ENCODE results near the gene SDF2L1. TPM values are rescaled to one million over a fixed set of nuclear protein-coding genes. Genes with fewer than 3 reads are reported as not detected.

Gene SDF2L1
- total and polyA plus RNA-seq, 9 of the 15 experiments (the other 6 are each of a cell fraction or from before 2014, with no cell fraction given): 15.1 to 989 (median 124) TPM

DNA sequence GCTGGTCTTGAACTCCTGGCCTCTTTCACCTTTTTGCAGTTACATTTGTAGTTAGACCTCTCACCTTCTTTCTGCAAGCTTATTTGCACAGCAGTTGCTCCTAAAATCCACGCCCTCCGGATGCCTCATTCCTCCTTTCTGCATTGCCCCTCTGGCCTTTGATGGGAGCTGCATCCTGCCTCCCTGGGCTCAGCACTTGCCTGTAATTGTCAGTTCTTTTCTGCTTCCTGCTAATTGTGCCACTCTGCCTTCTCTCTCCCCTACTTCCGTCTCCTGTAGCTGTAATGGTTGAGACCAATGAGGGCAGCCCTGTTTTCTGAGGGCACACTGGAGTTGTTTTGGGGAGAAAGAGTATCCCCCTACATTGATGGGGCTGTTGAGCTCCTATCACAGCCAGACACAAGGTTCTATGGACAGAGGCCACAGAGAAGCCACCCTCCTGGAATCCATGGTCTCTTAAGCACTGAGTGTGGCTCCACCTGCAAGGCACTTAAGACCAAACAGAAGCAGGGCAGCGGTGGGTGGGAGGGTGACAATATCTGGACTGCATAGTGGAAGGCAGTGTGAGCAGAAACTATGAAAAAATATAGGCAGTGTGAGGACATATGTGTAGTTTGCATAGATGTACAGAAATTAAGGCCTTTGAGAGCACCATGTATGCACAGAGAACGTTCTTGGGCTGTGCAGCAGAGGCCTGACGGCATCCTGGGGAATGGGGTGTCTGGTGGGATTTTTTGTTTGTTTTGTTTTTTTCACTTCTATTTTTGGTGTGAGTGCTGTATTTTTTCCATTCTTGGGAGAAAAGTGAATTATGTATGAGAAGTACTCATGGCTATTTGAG is 42.8 kb upstream of the SDF2L1 start:
- Histone ChIP-seq H3K36me3 (ENCODE audit: control insufficient read depth, insufficient read depth, low read length) (peaks cover 69% of the 10 kb centered on the region), H4K20me1 (replicated peaks; ENCODE audit: control insufficient read depth, insufficient read depth, low read length) (peaks cover 41% of the 10 kb centered on the region)
- POLR2A ChIA-PET: interaction anchor here (75.5 to 76.8 kb wide), 2 partner anchors 10 to 20 kb away, joined by 4622 read pairs; partner anchors contain the start of genes CCDC116, SDF2L1 and YDJC
- TF ChIP-seq CREB1 (IDR thresholded peaks at IDR 0.05): no peak; the same call in 1 of the 2 replicates
- 0 out of 2 replicates have a peak, but pooled peaks have one; percentile 24 for TF ChIP-seq CREB1 (CRISPR knock-in tag; IDR thresholded peaks at IDR 0.05)
- 0 out of 2 replicates have a peak, but pooled peaks have one; percentile 44 for TF ChIP-seq CHCHD3 (CRISPR knock-in tag; IDR thresholded peaks at IDR 0.05)
- TF ChIP-seq, protein P1, sequence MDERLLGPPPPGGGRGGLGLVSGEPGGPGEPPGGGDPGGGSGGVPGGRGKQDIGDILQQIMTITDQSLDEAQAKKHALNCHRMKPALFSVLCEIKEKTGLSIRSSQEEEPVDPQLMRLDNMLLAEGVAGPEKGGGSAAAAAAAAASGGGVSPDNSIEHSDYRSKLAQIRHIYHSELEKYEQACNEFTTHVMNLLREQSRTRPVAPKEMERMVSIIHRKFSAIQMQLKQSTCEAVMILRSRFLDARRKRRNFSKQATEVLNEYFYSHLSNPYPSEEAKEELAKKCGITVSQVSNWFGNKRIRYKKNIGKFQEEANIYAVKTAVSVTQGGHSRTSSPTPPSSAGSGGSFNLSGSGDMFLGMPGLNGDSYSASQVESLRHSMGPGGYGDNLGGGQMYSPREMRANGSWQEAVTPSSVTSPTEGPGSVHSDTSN (CRISPR knock-in tag; IDR thresholded peaks at IDR 0.05; ENCODE audit: low read depth): peak; percentile 39; the same call in 1 of the 2 replicates
- TF ChIP-seq, protein P1 (tag; conservative IDR thresholded peaks at IDR 0.05; ENCODE audit: low read depth): no peak
- no peak for TF ChIP-seq ZNF311 (CRISPR knock-in tag; IDR thresholded peaks at IDR 0.05)
- TF ChIP-seq JUN (IDR thresholded peaks at IDR 0.05; ENCODE audit: borderline replicate concordance, low read depth, low read length): no peak
- peak; percentile 67; the same call in 1 of the 2 replicates for TF ChIP-seq JUN (CRISPR knock-in tag; IDR thresholded peaks at IDR 0.05; ENCODE audit: borderline replicate concordance)
- TF ChIP-seq, protein P2, sequence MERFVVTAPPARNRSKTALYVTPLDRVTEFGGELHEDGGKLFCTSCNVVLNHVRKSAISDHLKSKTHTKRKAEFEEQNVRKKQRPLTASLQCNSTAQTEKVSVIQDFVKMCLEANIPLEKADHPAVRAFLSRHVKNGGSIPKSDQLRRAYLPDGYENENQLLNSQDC (CRISPR knock-in tag; IDR thresholded peaks at IDR 0.05): 0 out of 2 replicates have a peak, but pooled peaks have one; percentile 73
- TF ChIP-seq, protein P3, sequence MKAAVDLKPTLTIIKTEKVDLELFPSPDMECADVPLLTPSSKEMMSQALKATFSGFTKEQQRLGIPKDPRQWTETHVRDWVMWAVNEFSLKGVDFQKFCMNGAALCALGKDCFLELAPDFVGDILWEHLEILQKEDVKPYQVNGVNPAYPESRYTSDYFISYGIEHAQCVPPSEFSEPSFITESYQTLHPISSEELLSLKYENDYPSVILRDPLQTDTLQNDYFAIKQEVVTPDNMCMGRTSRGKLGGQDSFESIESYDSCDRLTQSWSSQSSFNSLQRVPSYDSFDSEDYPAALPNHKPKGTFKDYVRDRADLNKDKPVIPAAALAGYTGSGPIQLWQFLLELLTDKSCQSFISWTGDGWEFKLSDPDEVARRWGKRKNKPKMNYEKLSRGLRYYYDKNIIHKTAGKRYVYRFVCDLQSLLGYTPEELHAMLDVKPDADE (conservative IDR thresholded peaks at IDR 0.05; ENCODE audit: control insufficient read depth, low read depth, low read length): no peak
- peak; percentile 37 for TF ChIP-seq TBP (optimal IDR thresholded peaks at IDR 0.05; ENCODE audit: low read depth, low read length)
- peak; percentile 7; the same call in 1 of the 2 replicates for TF ChIP-seq ATF1 (CRISPR knock-in tag; IDR thresholded peaks at IDR 0.05)
- TF ChIP-seq ATF1 (tag; IDR thresholded peaks at IDR 0.05): no peak
- TF ChIP-seq SIX5 (IDR thresholded peaks at IDR 0.05; ENCODE audit: borderline replicate concordance in 1 of 2, insufficient read depth in 1 of 2, low read depth in 1 of 2, low read length in 2 of 2): 0 out of 4 replicates have a peak, but pooled peaks of 1 of the 2 experiments have one; percentile 14
- no peak for TF ChIP-seq RBM34 (IDR thresholded peaks at IDR 0.05; ENCODE audit: borderline replicate concordance, insufficient read depth, low read length)
- peak in 1 of 2 experiments; percentile 59; a peak in 1 of 4 replicates for TF ChIP-seq SIN3A (IDR thresholded peaks at IDR 0.05; ENCODE audit: borderline replicate concordance in 2 of 2, control insufficient read depth in 1 of 2, low read depth in 2 of 2, low read length in 2 of 2)

More for the DNA sequence above, 42.8 kb upstream of the SDF2L1 start:
- ATAC-seq (peak; percentile 8; the same call in 2 of the 3 replicates), FAIRE-seq (no peak), DNase-seq (ENCODE audit: extremely low read depth in 1 of 4, low spot score in 3 of 4) (peak in 1 of 4 experiments; percentile 47)
- peaks cover 12% of the 10 kb centered on the region for H3K9me1 ChIP-seq (ENCODE audit: control insufficient read depth, insufficient read depth, low read length)
- peaks cover 0 to 7% of the 10 kb centered on the region in 2 experiments; a peak in 3 of 5 replicates for H3K4me1 ChIP-seq (replicated peaks in 1 of 2; ENCODE audit: control insufficient read depth in 2 of 2, insufficient read depth in 2 of 2, low read length in 2 of 2)
- H3K79me2 ChIP-seq (ENCODE audit: control insufficient read depth, insufficient read depth, low read length): peaks cover 94% of the 10 kb centered on the region
- no peak overlapping the region for H3K4me3 ChIP-seq
- no peak overlapping the region for H3K27ac ChIP-seq (ENCODE audit: extremely low read depth, low read depth, low read length)
- BruUV-seq (replicated peaks): TSS peak; percentile 15
- 70% methylated on average over 6 of the region's 6 CpGs for WGBS (ENCODE audit: insufficient coverage, low coverage, missing lambda C conversion rate)
- H3K9me3 ChIP-seq (replicated peaks; ENCODE audit: control insufficient read depth, insufficient read depth, low read depth, low read length): no peaks in the 10 kb centered on the region
- in situ Hi-C loops (cut with MboI): no loop called here
- CTCF ChIA-PET (ENCODE audit: low intra/inter-chr PET ratio): no interaction called here
- H3K27me3 ChIP-seq (ENCODE audit: control insufficient read depth in 2 of 2, insufficient read depth in 2 of 2, low read length in 2 of 2): peaks cover 0 to 2% of the 10 kb centered on the region in 2 experiments; a peak in 1 of 5 replicates
- no peak overlapping the region for H3K4me2 ChIP-seq (ENCODE audit: insufficient read depth, low read length)
- intact Hi-C loops (cut with micrococcal nuclease): no loop called here
- peak overlapping the region in 1 of 2 experiments; percentile 62; a peak in 1 of 4 replicates for H3K9ac ChIP-seq (ENCODE audit: insufficient read depth in 1 of 2, low read depth in 2 of 2, low read length in 2 of 2)
- H2AFZ ChIP-seq (ENCODE audit: low read depth, low read length): no peak overlapping the region
